H1 (cell line): ENCODE measurements around the gene FSIP1. TPM values are rescaled to one million over a fixed set of nuclear protein-coding genes. Genes with fewer than 3 reads are reported as not detected.

Experiments used
- CTCF ChIA-PET: fragments of 300-600 bp; sonication (Branson Sonifier 250); formaldehyde crosslinking; loops from one replicate; lab custom pipeline; 2021; ENCODE audit not compliant: partially characterized antibody; lab: Charles Lee
- POLR2A ChIA-PET: fragments of 300-600 bp; sonication (Branson Sonifier 250); formaldehyde crosslinking; loops from one replicate; lab custom pipeline; 2021; ENCODE audit warnings: inconsistent platforms; ENCODE audit not compliant: partially characterized antibody; lab: Charles Lee
- DNase-seq, 2 experiments: peaks; one replicate each; pipeline versions ENCODE4 v3.0.0 to v3.0.0-alpha.2; 2010 to 2022; ENCODE audit warnings: low spot score in 2 of 2, low read depth in 1 of 2, mixed read lengths in 1 of 2
- FAIRE-seq: peaks from 2 replicates; lab custom pipeline; 2011; peaks lifted over from hg19 to GRCh38; lab: Jason Lieb, UNC
- H2AFZ ChIP-seq: 2 replicates; pipeline ENCODE4 v1.8.1; 2012; ENCODE audit warnings: low read length, inconsistent platforms
- H2AK5ac ChIP-seq: 2 replicates; pipeline ENCODE4 v1.6.1; 2013; ENCODE audit warnings: low read depth, low read length
- H2BK120ac ChIP-seq: replicated peaks from 2 replicates; pipeline ENCODE3; 2013; ENCODE audit warnings: low read depth, low read length, inconsistent platforms
- H2BK12ac ChIP-seq: 2 replicates; pipeline ENCODE4 v1.6.1; 2013; ENCODE audit warnings: low read depth, low read length
- H2BK15ac ChIP-seq: 2 replicates; pipeline ENCODE4 v1.6.1; 2013; ENCODE audit warnings: low read length
- H2BK20ac ChIP-seq: 2 replicates; pipeline ENCODE4 v1.6.1; 2013; ENCODE audit warnings: low read length
- H2BK5ac ChIP-seq: 2 replicates; pipeline ENCODE4 v1.6.1; 2013; ENCODE audit warnings: low read depth, low read length
- H3K14ac ChIP-seq: 2 replicates; pipeline ENCODE4 v1.6.1; 2013; ENCODE audit warnings: inconsistent platforms; ENCODE audit not compliant: insufficient read length
- H3K18ac ChIP-seq: 2 replicates; pipeline ENCODE4 v1.6.1; 2013; ENCODE audit warnings: low read length; ENCODE audit errors: extremely low read depth
- H3K23ac ChIP-seq: 2 replicates; pipeline ENCODE4 v1.6.1; 2013; ENCODE audit warnings: inconsistent platforms; ENCODE audit not compliant: insufficient read length
- H3K23me2 ChIP-seq: 2 replicates; pipeline ENCODE4 v1.6.1; 2013; ENCODE audit warnings: low read depth, low read length
- H3K27ac ChIP-seq: 2 replicates; pipeline ENCODE4 v1.6.1; 2011; ENCODE audit warnings: low read depth, low read length, inconsistent platforms
- H3K27me3 ChIP-seq, 4 experiments: replicated peaks in 1 of 4; 1 replicate in 1 of 4; 2 replicates in 3 of 4; pipeline versions ENCODE4 v1.6.1 to v1.8.1; 2011 to 2013; ENCODE audit warnings: low read length in 3 of 4, mild to moderate bottlenecking in 3 of 4, inconsistent platforms in 2 of 4, mixed read lengths in 2 of 4, moderate library complexity in 1 of 4; ENCODE audit not compliant: control insufficient read depth in 3 of 4, insufficient read depth in 3 of 4; ENCODE audit errors: extremely low read depth in 1 of 4
- H3K36me3 ChIP-seq, 4 experiments: 2 replicates each; pipeline versions ENCODE4 v1.6.1 to v1.8.1; 2011 to 2013; ENCODE audit warnings: mild to moderate bottlenecking in 4 of 4, low read length in 3 of 4, moderate library complexity in 2 of 4, control low read depth in 1 of 4, inconsistent platforms in 1 of 4; ENCODE audit not compliant: insufficient read depth in 4 of 4, control insufficient read depth in 2 of 4
- H3K4ac ChIP-seq: replicated peaks from 2 replicates; pipeline ENCODE3; 2013; ENCODE audit warnings: low read length, low read depth, mixed read lengths, inconsistent platforms; ENCODE audit not compliant: insufficient read length
- H3K4me1 ChIP-seq, 4 experiments: replicated peaks in 1 of 4; 1 replicate in 1 of 4; 2 replicates in 3 of 4; pipeline versions ENCODE4 v1.6.1 to v1.8.1; 2011 to 2013; ENCODE audit warnings: low read length in 3 of 4, inconsistent platforms in 2 of 4, mixed read lengths in 1 of 4; ENCODE audit not compliant: insufficient read depth in 4 of 4, control insufficient read depth in 3 of 4
- H3K4me2 ChIP-seq, 2 experiments: 2 replicates each; pipeline versions ENCODE4 v1.6.1 to v1.8.1; 2011 to 2013; ENCODE audit warnings: low read depth in 2 of 2, low read length in 2 of 2, control low read depth in 1 of 2, inconsistent platforms in 1 of 2, mild to moderate bottlenecking in 1 of 2; ENCODE audit not compliant: insufficient read depth in 1 of 2
- H3K4me3 ChIP-seq, 4 experiments: fragments of 200-600, 300-600 bp in 1 of 4; sonication (generic), shearing (Covaris generic), sonication (Bioruptor Twin) in 1 of 4; 2 replicates each; pipeline versions ENCODE4 v1.5.1 to v1.8.1; 2011 to 2016; ENCODE audit warnings: low read length in 4 of 4, low read depth in 3 of 4, control low read depth in 2 of 4, inconsistent platforms in 2 of 4, mild to moderate bottlenecking in 2 of 4, mixed read lengths in 1 of 4, moderate library complexity in 1 of 4; ENCODE audit not compliant: insufficient read depth in 2 of 4; ENCODE audit errors: extremely low read depth in 1 of 4
- H3K56ac ChIP-seq: replicated peaks from 2 replicates; pipeline ENCODE3; 2013; ENCODE audit warnings: low read depth, mild to moderate bottlenecking, mixed read lengths, low read length, inconsistent platforms; ENCODE audit not compliant: insufficient read length
- H3K79me1 ChIP-seq: 2 replicates; pipeline ENCODE4 v1.6.1; 2013; ENCODE audit warnings: low read depth, low read length, control low read depth
- H3K79me2 ChIP-seq, 2 experiments: 2 replicates each; pipeline versions ENCODE4 v1.6.1 to v1.8.1; 2012 to 2013; ENCODE audit warnings: low read length in 2 of 2, mild to moderate bottlenecking in 2 of 2, inconsistent platforms in 1 of 2; ENCODE audit not compliant: insufficient read depth in 2 of 2, control insufficient read depth in 1 of 2
- H3K9ac ChIP-seq, 4 experiments: replicated peaks in 1 of 4; 1 replicate in 1 of 4; 2 replicates in 3 of 4; pipeline versions ENCODE4 v1.6.1 to v1.8.1; 2011 to 2013; ENCODE audit warnings: low read depth in 3 of 4, low read length in 3 of 4, control low read depth in 2 of 4, mild to moderate bottlenecking in 2 of 4, moderate library complexity in 2 of 4, inconsistent platforms in 1 of 4; ENCODE audit errors: extremely low read depth in 1 of 4
- H3K9me3 ChIP-seq, 2 experiments: 2 replicates each; pipeline versions ENCODE4 v1.6.1 to v1.8.1; 2012 to 2013; ENCODE audit warnings: mild to moderate bottlenecking in 2 of 2, moderate library complexity in 2 of 2, control low read depth in 1 of 2, inconsistent platforms in 1 of 2, low read depth in 1 of 2, low read length in 1 of 2, mixed read lengths in 1 of 2; ENCODE audit not compliant: insufficient read depth in 2 of 2
- H4K20me1 ChIP-seq, 2 experiments: replicated peaks in 1 of 2; 2 replicates each; pipeline versions ENCODE3 to v1.8.1; 2011 to 2013; ENCODE audit warnings: inconsistent platforms in 2 of 2, low read length in 2 of 2, mild to moderate bottlenecking in 1 of 2; ENCODE audit not compliant: insufficient read depth in 2 of 2, control insufficient read depth in 1 of 2
- H4K5ac ChIP-seq: 2 replicates; pipeline ENCODE4 v1.6.1; 2013; ENCODE audit warnings: low read length, low read depth, mixed read lengths, inconsistent platforms; ENCODE audit not compliant: insufficient read length
- H4K8ac ChIP-seq: 2 replicates; pipeline ENCODE4 v1.8.0; 2013; ENCODE audit warnings: mild to moderate bottlenecking, moderate library complexity, low read length, inconsistent platforms; ENCODE audit not compliant: insufficient read depth; ENCODE audit errors: extremely low read depth
- H4K91ac ChIP-seq: replicated peaks from 2 replicates; pipeline ENCODE3; 2013; ENCODE audit warnings: low read length, mixed read lengths, inconsistent platforms; ENCODE audit not compliant: insufficient read length
- CHD1 ChIP-seq: IDR thresholded peaks from 2 replicates; pipeline ENCODE4 v1.6.1; 2012; ENCODE audit warnings: low read depth, low read length, improper control_type of control experiment
- POLR2AphosphoS5 ChIP-seq: IDR thresholded peaks from 2 replicates; pipeline ENCODE4 v1.6.1; 2011; ENCODE audit warnings: low read depth, low read length
- RBBP5 ChIP-seq: IDR thresholded peaks from 2 replicates; pipeline ENCODE4 v1.7.1; 2012; ENCODE audit warnings: low read depth, mild to moderate bottlenecking, inconsistent platforms, low read length, moderate library complexity, borderline replicate concordance
- RXRA ChIP-seq: IDR thresholded peaks from 2 replicates; pipeline ENCODE4 v1.6.1; 2011; ENCODE audit warnings: low read depth, mild to moderate bottlenecking, low read length, moderate library complexity; ENCODE audit not compliant: insufficient read depth
- SIX5 ChIP-seq: IDR thresholded peaks from 2 replicates; pipeline ENCODE4 v1.6.1; 2011; ENCODE audit warnings: mild to moderate bottlenecking, low read depth, low read length
- WGBS, 2 experiments: shearing (Covaris generic) in 1 of 2; methylation state at CpG; one replicate each; pipeline versions ENCODE4 v1.1.6 to v1.1.7; 2013 to 2015; ENCODE audit warnings: low lambda C conversion rate in 2 of 2, mixed read lengths in 2 of 2, inconsistent platforms in 1 of 2, low coverage in 1 of 2, missing lambda C conversion rate in 1 of 2; ENCODE audit not compliant: insufficient replicate concordance in 2 of 2, insufficient coverage in 1 of 2, insufficient read length in 1 of 2; ENCODE audit errors: extremely low coverage in 1 of 2, missing lambda C conversion rate in 1 of 2; 5-methylcytosine and 5-hydroxymethylcytosine counted together
- polyA plus RNA-seq, 7 experiments: library from polyadenylated mRNA; depleted of rRNA in 3 of 7; stranded (reverse) in 5 of 7; unstranded in 2 of 7; fragments of >200 nt in 5 of 7; fragments of 200-250 nt in 2 of 7; gene quantifications; 1 replicate in 5 of 7; 2 replicates in 1 of 7; 4 replicates in 1 of 7; pipeline versions ENCODE4 v1.2.1 to v1.2.3, GENCODE V29; 2011 to 2013; ENCODE audit warnings: missing spikeins in 2 of 7, mixed read lengths in 2 of 7
- total RNA-seq: library from RNA; stranded (reverse); fragmentation: NEBNext Ultra II Directional; extraction: Animal tissue kit (Norgen Biotek cat#: 25700); gene quantifications from 2 replicates; pipeline ENCODE4 v1.2.1, GENCODE V29; 2021

Gene FSIP1
- total and polyA plus RNA-seq, 2 of the 8 experiments (the other 6 are each of a cell fraction or from before 2014, with no cell fraction given) = 0.18 to 1.3 TPM

DNA sequence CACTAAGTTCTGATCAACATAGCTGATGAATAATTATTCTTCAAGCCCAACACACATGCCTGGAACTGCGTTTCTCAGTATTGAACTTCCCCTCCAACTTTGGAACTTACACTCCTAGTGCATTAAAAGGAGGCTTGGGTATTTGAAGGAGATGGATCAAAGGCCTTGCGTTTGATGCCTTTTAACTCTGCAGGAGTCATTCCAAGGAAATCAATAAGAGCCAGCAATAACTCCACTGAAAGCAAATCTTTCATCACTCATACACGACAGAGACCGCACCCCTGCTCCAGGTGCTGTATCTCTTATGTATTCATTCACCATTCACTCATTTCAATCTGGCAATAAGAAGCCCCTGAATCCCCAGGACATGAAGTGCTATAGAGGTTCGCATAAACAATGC lies 14.0 kb upstream of the FSIP1 start:
- Histone ChIP-seq H4K91ac (no peak overlapping the region), H2BK120ac (no peak overlapping the region), H3K79me2 (0 out of 4 replicates have a peak, but pooled peaks cover 0 to 4% of the 10 kb centered on the region in 2 experiments), H3K36me3 (peaks cover 2 to 26% (median 14%) of the 10 kb centered on the region in 4 experiments), H3K9me3 (no peaks in the 10 kb centered on the region), H3K14ac (no peak overlapping the region), H3K18ac (no peak overlapping the region), H4K8ac (no peak overlapping the region), H3K27ac (no peak overlapping the region), H3K4me1 (no peaks in the 10 kb centered on the region; a peak in 1 of 7 replicates), H2BK12ac (no peak overlapping the region), H4K5ac (no peak overlapping the region), H3K4me2 (no peak overlapping the region), H3K9ac (no peak overlapping the region), H3K79me1 (no peaks in the 10 kb centered on the region; the same call in 1 of the 2 replicates), H2BK15ac (no peak overlapping the region)
- ChIA-PET POLR2A (interaction anchor here (0.7 to 3.7 kb wide), 4 partner anchors 8 to 138 kb away, joined by 3 to 14 read pairs (median 8); partner anchors contain the start of genes EIF2AK4 and GPR176), CTCF (interaction anchor here (0.6 to 3.5 kb wide), 7 partner anchors 8 to 281 kb away, joined by 3 to 33 read pairs (median 3); no protein-coding TSS in a partner anchor)
- no peak for FAIRE-seq
- TF ChIP-seq RBBP5 = no peak
- no peak for TF ChIP-seq CHD1
- TF ChIP-seq SIX5 = no peak
- 0 out of 2 replicates have a peak, but pooled peaks have one; percentile 2 for TF ChIP-seq POLR2AphosphoS5
- no peak for TF ChIP-seq RXRA
- TF ChIP-seq, all 59 proteins: peak for 1
- no peaks in the 10 kb centered on the region for H3K27me3 ChIP-seq
- H3K4me3 ChIP-seq = no peak overlapping the region
- H3K56ac ChIP-seq = no peak overlapping the region
- H2BK5ac ChIP-seq = no peak overlapping the region
- H4K20me1 ChIP-seq = peaks cover 2 to 3% of the 10 kb centered on the region in 2 experiments
- H3K23me2 ChIP-seq = no peaks in the 10 kb centered on the region
- WGBS, 2 experiments = 88% methylated on average over 5 of the region's 5 CpGs; no CpG with 5 or more reads in 1 of the 2 experiments
- no peak overlapping the region for H3K4ac ChIP-seq
- H2AK5ac ChIP-seq = no peak overlapping the region
- H2BK20ac ChIP-seq = no peak overlapping the region
- no peak overlapping the region for H3K23ac ChIP-seq
- DNase-seq = no peak
- H2AFZ ChIP-seq = no peak overlapping the region
